Fibroblast of peridontal ligament (primary cell): ENCODE measurements around the gene PRDM8.

Experiments
- DNase-seq: peaks from one replicate; pipeline ENCODE4 v3.0.0-alpha.2; 2010; ENCODE audit errors: extremely low read depth

The PRDM8 gene

GRCh38 chr4:80183250-80184052 lies 13.9 kb upstream of the PRDM8 start:
- DNase-seq = peak; percentile 28

DNA sequence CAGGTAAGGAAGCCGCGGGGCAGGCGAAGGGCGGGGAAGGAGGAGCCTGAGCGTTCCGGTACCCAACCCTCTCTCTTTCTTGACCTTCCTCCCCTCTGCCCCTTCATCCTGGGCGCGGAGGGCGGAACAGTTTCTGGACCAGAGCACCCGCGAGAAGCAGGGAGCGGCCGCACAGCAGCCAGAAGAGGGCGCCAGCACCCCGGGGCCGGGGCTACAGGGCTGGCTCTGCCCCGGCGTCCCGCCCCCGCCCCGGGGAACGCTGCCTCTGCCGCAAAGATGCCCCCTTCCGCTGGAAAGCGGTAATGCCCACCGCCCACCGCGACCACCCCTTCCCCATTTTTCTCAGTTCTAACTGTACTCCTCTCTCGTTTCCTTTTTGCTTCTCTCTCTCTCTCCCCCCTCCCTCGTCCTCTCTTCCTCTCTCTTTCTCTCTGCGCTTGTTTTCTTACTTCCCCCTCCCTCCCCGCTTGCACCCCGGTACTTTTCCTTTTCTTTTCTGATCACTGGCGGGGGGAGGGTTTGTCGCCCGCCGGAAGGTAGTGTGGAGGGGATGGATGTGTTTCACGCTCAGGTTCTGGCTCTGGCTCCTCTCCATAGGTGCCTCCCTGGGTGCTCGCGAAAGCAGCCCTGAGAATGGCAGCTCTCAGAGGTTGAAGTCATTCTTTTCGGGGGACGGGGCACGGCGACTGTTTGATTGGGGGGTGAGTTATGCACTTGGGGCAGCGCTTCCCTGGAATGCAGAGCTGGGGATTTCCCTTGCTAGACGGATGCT lies 13.1 kb upstream of the PRDM8 start:
- DNase-seq = peak; percentile 83

DNA sequence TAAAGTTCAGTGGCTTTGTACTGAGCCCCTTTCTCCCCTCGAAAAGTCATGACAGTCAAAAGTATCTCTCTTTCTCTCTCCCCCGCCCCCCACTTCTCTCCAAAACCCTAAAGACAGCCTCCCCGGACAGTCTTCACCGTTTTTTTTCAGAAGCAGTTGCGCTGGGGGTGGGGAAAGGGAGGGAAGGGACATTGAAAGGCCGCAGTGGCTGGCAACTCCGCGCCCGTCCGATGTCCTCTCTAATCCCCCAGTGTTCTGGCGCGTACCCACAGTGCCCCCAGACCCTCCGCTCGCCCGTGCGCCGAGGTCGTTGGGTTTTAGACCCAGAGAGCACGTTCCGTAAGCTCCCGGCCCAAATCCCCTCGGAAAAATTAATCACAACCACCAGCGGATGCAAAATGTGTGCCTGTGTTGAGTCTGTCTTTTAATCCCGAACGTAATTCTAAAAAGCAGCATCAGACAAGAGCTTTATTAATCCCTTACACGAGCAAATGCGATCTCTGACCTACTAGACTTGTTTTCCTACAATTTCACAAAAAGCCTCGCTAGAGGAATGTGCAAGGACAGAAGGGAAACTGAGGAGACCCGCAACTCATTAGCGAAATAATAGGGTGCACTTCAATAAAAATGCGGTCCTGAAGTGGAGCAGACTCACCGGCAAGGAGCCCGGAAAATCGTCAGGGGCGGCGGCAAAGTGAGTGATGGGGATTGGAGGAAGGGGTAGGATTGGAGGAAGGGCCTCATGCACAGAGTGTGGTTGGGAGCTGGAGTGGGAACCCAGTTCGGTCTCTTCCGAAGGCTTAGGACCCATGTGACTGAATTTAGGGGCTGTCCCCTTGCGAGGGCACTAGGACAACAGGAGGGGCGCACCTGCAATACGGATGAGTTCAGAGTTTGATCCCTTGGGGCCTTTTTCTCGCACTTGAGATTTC lies 12.2 kb upstream of the PRDM8 start:
- peak; percentile 23 for DNase-seq

GRCh38 chr4:80185787-80186548 lies 11.3 kb upstream of the PRDM8 start:
- peak; percentile 23 for DNase-seq

- no peak for DNase-seq
Measured at GRCh38 chr4:80186676-80187075, 10.6 kb upstream of the PRDM8 start.

GRCh38 chr4:80187677-80188076 lies 9.6 kb upstream of the PRDM8 start:
- no peak for DNase-seq

GRCh38 chr4:80188457-80188800 lies 8.9 kb upstream of the PRDM8 start:
- no peak for DNase-seq

GRCh38 chr4:80188801-80189458 lies 8.4 kb upstream of the PRDM8 start:
- DNase-seq = no peak

DNA sequence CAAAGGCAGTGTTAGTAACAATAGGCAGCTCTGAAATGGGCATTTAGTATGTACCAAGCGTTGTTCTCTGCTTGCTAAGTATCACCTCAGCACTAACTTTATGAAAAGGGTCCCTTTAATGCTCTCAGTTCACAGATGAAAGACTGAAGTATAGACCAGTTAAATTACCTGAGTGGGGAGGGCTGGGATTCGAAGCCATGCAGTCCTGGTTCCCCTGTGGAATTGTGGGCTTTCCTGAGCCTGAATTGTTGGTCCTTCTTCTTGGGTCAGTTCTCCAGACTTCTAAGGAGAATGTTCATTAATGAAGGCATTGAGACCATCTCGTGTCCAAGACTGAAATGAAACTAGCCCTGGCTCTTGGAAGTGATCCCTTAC lies 7.7 kb upstream of the PRDM8 start:
- no peak for DNase-seq

GRCh38 chr4:80189956-80190677 lies 7.2 kb upstream of the PRDM8 start:
- no peak for DNase-seq

DNA sequence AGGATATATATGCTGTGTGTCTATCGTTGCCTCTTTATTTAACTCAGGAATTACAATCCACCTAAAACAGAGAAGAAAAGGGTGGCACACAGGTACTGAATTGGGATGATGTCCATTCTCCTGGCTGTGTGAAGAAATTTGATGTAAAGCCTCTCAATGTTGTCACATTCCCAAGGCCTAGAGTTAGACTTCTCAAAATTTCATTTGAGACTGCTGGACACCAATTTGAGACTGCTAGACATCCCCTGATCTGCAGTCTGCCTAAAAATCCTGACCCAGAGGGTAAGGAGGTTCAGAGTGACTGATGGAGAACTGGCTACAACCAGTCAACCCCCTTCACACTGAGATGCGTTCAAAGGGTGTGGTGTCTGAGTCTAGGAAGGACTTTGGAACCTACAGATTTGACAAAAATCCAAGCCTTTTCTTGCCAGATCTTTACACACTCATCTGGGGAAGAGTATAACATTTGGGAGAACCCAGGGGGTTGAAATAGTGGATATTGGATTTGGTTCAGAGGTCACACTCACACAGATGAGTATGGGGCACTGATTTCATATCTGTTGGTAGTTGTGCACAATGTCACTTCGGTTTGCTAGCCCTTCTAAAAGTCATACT lies 4.9 kb upstream of the PRDM8 start:
- no peak for DNase-seq

GRCh38 chr4:80192937-80193336 lies 4.4 kb upstream of the PRDM8 start:
- peak; percentile 93 for DNase-seq

DNA sequence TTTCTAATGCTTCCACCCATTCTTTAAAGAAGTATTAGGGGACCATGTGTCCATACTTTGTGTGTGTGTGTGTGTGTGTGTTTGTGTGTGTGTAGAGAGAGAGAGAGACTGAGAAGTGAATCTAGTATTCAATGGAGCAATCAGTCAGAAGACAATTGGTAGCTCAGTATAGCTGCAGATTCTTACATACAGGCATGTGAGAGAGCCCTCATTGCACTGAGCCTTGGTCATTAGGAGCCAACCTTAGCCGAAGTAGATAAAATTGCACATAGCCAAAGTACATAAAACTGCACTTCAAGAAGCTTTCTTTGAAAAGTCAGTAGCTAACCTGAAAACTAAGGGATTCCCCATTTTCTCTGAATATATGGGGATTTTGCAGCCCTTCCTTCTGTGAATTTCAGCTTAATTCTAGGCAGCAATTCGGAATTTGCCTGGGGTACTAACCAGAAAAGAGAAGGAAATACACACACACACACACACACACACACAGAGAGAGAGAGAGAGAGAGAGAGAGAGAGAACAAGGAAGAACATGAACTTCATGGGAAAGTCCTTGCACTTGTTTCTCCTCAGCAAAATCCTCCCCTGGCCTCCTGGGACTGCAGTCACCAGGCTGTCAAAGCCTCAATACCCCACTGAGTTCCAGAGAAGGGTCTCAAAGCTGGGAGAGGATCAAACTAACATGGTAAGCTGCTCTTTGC lies 1.7 kb upstream of the PRDM8 start:
- DNase-seq = no peak

DNA sequence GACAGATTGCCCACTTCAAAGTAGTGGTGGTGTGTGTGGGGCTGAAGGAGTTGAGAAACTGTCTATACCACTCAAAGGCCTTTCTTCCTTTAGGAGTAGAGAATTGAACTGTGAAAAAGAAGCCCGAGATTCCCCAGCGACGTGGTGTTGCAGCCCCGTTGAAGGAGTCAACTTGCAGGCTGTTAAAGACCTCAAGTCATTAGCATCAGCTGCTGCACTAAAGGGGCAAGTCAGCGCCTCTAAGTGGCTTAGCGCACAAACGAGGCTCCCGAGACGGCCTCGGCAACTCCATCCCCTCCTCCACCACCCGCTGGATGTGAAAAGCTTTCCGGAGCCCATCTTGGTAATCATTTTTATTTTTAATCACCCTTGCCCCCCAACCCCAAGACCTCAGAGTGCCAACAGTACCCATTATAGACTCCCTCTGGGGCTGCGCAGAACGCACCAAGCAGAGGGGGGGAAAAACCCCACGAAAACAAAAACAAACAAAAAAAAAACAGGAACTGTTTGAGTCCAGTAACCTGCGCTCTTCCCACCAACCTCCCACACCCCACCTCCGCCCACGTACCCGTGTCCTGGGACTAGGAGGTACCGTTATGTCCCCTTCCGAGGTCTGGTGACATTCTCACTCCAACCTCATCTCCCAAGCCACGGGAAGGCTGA lies 913 bp upstream of the PRDM8 start:
- no peak for DNase-seq

- no peak for DNase-seq
Measured at GRCh38 chr4:80197601-80198440, 518 bp downstream of the PRDM8 start.

GRCh38 chr4:80198441-80198837 lies 1.1 kb downstream of the PRDM8 start:
- DNase-seq = no peak

DNA sequence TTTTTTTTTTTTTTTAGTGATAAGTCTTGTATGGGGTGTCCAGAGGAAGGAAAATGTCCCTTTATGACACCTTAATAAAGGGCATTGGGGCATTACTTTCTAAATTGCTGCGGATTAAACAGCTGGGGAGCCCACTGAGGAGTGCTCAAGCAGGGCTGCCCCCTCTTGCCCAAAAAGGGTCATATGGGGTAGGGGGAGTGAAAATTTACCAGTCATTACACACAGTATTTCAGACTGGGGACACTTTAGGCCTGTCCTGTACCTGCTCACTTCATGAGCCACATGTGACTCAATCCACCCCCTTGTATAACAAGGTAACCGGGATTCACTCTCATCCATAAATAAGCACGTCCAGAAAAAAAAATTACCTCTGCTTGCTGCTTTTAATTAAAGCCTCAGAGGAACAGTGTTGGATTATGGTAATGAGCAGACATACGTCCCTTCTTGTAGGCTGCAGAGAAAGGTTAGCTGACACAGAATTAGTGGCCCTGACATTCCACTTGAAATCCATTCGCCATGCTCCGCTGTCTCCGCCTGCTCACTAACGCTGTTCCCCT lies 1.8 kb downstream of the PRDM8 start:
- DNase-seq = no peak
